HAP-1 (cell line): Measurements from ENCODE around the gene PTPRT.

Experiments
- DNase-seq, 2 experiments: peaks; one replicate each; pipeline ENCODE4 v3.0.0-alpha.2; 2016 to 2020; ENCODE audit warnings: low spot score in 2 of 2
- H3K27me3 ChIP-seq: fragments of 250-450 bp; sonication (Bioruptor Pico); 2 replicates; pipeline ENCODE4 v1.5.1; 2020; ENCODE audit warnings: low read depth, mild to moderate bottlenecking, moderate library complexity
- H3K36me3 ChIP-seq: fragments of 250-450 bp; sonication (Bioruptor Pico); replicated peaks from 2 replicates; pipeline ENCODE4 v1.5.1; 2020; ENCODE audit warnings: mild to moderate bottlenecking
- H3K4me1 ChIP-seq: fragments of 250-450 bp; sonication (Bioruptor Pico); 2 replicates; pipeline ENCODE4 v1.5.1; 2020; ENCODE audit warnings: mild to moderate bottlenecking
- H3K4me3 ChIP-seq: fragments of 250-450 bp; sonication (Bioruptor Pico); 2 replicates; pipeline ENCODE4 v1.5.1; 2020; ENCODE audit warnings: mild to moderate bottlenecking, moderate library complexity
- H3K9me3 ChIP-seq: fragments of 250-450 bp; sonication (Bioruptor Pico); 2 replicates; pipeline ENCODE4 v1.5.1; 2020; ENCODE audit warnings: mild to moderate bottlenecking, moderate library complexity
- in situ Hi-C: fragments of 300-500 bp; cut with MboI; formaldehyde crosslinking; loops from 3 replicates; pipeline ENCODE4 v1.14.3; 2020; ENCODE audit warnings: low sequenced_read_pairs, inconsistent platforms, mixed read lengths

Gene PTPRT

DNA sequence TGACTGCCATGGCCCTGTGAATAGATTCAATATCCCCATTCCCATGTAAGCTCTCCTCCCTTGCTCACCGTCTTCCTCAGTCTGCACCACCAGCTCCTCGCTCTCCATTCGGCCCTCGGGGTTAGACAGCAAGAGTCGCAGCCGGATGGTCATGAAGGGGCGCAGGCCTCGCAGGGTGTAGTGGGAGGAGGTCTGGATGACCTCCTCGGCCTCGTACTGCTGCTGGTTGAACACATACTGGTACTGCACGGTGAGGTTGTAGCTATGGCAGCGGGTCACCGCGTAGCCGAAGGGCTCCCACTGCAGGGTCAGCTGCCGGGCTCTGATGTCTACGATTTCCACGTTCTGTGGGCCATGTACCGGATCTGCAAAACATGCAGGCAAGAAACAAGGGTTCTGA is 717.5 kb downstream of the PTPRT start:
- in situ Hi-C loops: no loop called here
- Histone ChIP-seq H3K27me3 (no peaks in the 10 kb centered on the region), H3K4me1 (no peaks in the 10 kb centered on the region), H3K4me3 (no peak overlapping the region), H3K9me3 (no peaks in the 10 kb centered on the region), H3K36me3 (no peaks in the 10 kb centered on the region)
- DNase-seq: no peak

DNA sequence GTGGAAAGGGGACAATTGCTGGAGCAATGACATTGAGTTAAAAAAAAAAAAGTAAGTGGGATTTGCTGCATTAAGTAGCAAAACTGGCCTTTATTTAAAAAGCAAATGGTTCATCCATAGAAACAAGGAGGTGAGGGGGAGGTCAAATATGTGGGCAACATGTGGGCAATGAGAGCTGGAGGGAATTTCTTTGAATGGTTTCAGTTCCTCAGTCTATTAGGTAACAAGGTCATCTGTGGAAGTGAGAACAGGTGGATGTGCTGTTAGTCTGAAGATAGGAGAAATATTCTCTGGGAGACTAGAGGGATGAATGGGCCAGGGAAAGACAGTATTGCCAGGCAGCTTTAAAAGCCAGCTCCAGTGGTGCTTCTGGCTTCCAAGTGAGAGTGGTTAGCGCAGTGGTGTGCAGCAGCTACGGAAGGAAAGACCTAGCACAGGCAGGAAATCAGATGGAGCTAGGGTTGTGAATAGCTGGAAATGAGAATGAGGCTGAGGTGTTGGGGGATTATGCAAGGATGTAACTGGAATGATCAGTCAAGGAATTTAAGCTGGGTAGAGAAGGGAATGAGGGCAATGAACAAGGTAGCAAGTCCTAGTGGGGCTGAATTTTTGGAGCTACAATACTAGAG is 727.6 kb downstream of the PTPRT start:
- in situ Hi-C loops: no loop called here
- DNase-seq: no peak
- H3K9me3 ChIP-seq: no peaks in the 10 kb centered on the region; the same call in 1 of the 2 replicates
- no peaks in the 10 kb centered on the region for H3K27me3 ChIP-seq
- H3K4me3 ChIP-seq: no peak overlapping the region
- H3K36me3 ChIP-seq: no peaks in the 10 kb centered on the region
- H3K4me1 ChIP-seq: no peaks in the 10 kb centered on the region

DNA sequence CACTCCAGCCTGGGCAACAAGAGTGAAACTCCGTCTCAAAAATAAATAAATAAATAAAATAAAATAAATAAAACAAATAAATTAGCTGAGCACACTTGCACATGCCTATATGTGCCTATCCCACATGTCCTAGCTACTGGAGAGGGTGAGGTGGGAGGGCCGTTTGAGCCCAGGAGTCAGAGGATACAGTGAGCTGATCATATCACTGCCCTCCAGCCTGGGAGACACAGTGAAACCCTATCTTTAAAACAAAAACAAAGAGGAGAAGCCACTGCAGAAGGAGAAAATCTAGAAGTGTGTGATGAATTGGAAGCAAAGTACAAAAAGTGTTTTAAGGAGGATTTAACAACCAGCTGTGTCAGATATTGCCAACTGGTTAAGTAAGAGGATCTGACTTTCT is 728.4 kb downstream of the PTPRT start:
- Histone ChIP-seq H3K36me3 (no peaks in the 10 kb centered on the region), H3K4me1 (no peaks in the 10 kb centered on the region), H3K4me3 (no peak overlapping the region), H3K27me3 (no peaks in the 10 kb centered on the region), H3K9me3 (no peaks in the 10 kb centered on the region; the same call in 1 of the 2 replicates)
- DNase-seq: no peak
- in situ Hi-C loops: no loop called here

DNA sequence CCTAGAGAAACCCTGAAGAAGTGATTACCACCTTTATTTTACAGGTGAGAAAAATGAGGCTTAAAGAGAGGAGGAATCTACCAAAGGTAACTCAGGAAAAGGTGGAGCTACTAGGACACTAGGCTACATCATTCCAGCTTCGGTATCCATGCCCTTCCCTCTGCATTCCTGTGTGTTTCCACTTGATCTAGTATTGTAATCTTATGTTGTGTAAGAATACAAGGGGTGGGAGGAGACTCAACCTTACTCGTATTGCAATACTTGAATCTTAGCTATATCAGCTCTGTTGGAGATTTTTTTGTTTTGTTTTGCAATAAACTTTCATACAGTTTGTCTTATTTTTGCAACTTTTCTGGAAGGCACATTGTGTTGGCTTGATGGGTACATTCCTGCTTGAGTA is 742.4 kb downstream of the PTPRT start:
- H3K9me3 ChIP-seq: no peaks in the 10 kb centered on the region; the same call in 1 of the 2 replicates
- no peak overlapping the region for H3K4me3 ChIP-seq
- H3K36me3 ChIP-seq: no peaks in the 10 kb centered on the region
- H3K4me1 ChIP-seq: no peaks in the 10 kb centered on the region
- in situ Hi-C loops: no loop called here
- no peak for DNase-seq
- no peaks in the 10 kb centered on the region for H3K27me3 ChIP-seq

DNA sequence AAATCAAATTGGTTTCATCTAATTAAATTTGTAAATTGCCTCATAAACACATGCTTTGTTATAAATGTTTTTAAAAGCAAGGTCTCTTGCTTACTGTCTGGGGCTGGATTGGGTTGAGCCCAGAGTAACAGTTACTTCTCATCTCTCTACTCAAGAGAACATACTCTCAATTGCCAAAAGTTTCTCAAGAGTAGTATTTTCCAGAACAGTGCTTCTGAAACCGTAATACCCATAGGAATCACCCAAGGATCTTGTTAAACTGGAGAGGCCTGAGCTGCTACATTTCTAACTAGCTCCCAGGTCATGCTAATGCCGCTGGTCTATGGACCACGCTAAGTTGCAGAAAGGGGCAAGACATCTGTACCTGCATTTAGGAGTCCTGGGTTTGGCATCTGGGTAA is 744.9 kb downstream of the PTPRT start:
- in situ Hi-C loops: no loop called here
- H3K4me3 ChIP-seq: no peak overlapping the region
- H3K36me3 ChIP-seq: no peaks in the 10 kb centered on the region
- H3K4me1 ChIP-seq: no peaks in the 10 kb centered on the region
- no peak for DNase-seq
- no peaks in the 10 kb centered on the region for H3K27me3 ChIP-seq
- no peaks in the 10 kb centered on the region; the same call in 1 of the 2 replicates for H3K9me3 ChIP-seq

DNA sequence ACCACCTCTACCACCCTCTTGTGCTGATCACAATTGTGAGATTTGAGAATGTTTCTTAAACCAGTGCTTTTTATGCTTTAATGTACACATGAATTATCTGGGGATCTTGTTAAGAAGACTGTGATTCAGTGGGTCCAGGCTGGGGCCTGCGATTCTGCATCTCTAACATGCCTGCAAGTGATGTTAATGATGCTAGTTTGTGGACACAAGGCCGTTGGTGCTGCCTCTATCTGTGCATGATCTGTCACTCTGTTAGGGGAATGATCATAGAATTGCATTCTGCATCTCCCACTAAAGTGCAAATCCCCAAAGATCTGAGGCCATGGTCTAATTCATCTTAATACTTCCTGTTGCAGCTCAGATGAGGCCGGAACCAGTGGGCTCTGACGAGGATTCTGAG is 746.5 kb downstream of the PTPRT start:
- no peak overlapping the region for H3K4me3 ChIP-seq
- no peaks in the 10 kb centered on the region; the same call in 1 of the 2 replicates for H3K9me3 ChIP-seq
- no peaks in the 10 kb centered on the region for H3K4me1 ChIP-seq
- no peaks in the 10 kb centered on the region for H3K36me3 ChIP-seq
- DNase-seq: no peak
- in situ Hi-C loops: no loop called here
- no peaks in the 10 kb centered on the region for H3K27me3 ChIP-seq

DNA sequence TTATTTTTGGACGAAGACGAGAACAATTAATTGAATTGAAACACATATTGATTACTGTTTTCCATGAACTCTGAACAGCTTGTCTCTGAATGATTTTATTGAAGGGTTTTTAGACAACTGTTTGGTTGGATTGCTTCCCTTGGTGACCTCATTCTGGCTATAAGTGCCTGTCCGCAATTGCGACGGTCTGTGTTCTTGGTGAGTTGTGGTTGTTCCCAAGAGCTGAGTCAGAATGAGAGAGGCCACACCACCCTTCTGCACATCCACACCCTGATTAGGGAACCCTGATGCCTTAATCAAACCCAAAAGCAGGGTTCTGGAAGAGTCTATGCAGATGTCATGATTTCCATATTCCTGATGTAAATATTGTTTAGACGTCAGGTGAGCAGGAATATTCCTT is 747.0 kb downstream of the PTPRT start:
- H3K4me3 ChIP-seq: no peak overlapping the region
- H3K36me3 ChIP-seq: no peaks in the 10 kb centered on the region
- no peaks in the 10 kb centered on the region; the same call in 1 of the 2 replicates for H3K9me3 ChIP-seq
- in situ Hi-C loops: no loop called here
- no peaks in the 10 kb centered on the region for H3K4me1 ChIP-seq
- no peaks in the 10 kb centered on the region for H3K27me3 ChIP-seq
- no peak for DNase-seq

DNA sequence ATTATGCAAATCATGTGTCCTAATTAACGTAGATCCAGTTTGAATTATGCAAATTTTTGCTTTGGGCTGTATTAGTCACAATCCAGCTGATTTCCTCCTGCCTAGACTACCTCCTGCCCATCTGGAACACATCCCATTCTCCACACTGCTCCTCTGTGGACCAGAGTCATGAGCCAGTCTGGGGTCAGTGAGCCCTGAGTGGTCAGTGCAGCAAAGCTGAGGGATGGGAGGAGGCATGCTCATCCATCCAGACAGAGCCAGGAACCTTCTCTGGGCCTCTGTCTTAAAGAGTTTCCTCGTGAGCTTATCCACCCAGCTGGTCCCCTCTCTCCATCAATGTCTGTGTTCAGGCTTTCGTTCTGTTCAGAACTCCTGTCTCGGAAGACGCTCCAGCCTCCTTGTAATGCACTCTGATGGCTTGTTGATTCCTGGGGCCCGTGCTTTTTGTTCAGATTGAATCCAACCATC is 747.8 kb downstream of the PTPRT start:
- Histone ChIP-seq H3K9me3 (no peaks in the 10 kb centered on the region; the same call in 1 of the 2 replicates), H3K36me3 (no peaks in the 10 kb centered on the region), H3K27me3 (no peaks in the 10 kb centered on the region), H3K4me3 (no peak overlapping the region), H3K4me1 (no peaks in the 10 kb centered on the region)
- DNase-seq: no peak
- in situ Hi-C loops: no loop called here

DNA sequence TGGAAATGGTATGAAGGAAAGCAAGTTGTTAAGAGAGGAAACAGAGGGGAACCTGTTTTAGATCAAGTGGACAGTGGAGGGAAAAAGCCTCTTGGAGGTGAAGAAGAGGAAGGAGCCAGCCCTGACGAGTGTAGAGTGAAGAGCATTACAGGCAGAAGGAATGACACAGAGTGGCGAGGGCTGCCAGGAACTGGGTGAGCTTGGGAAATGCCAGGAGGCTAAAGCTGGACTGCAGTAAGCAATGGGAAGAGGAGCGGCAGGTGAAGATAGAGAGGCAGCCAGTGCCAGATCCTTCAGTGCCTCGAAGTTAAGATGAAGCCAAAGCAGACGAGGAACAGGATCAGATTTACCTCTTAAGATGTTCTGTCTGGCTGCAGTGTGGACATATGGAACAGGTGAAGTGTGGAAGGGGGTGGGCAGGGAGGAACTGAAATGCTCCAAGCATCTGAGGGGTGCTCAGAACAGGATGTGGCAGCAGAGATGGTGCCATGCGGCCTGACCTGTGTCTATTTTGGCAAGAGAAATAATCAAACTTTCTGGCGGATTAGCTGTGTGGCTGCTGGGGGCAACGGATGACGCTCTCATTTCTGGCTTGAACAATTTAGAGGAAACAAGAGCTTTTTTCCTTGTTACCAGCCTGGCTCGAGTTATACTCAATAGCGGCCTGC is 748.4 kb downstream of the PTPRT start:
- no peak overlapping the region for H3K4me3 ChIP-seq
- H3K4me1 ChIP-seq: no peaks in the 10 kb centered on the region
- H3K27me3 ChIP-seq: no peaks in the 10 kb centered on the region
- H3K36me3 ChIP-seq: no peaks in the 10 kb centered on the region
- H3K9me3 ChIP-seq: no peaks in the 10 kb centered on the region; the same call in 1 of the 2 replicates
- no peak for DNase-seq
- in situ Hi-C loops: no loop called here

DNA sequence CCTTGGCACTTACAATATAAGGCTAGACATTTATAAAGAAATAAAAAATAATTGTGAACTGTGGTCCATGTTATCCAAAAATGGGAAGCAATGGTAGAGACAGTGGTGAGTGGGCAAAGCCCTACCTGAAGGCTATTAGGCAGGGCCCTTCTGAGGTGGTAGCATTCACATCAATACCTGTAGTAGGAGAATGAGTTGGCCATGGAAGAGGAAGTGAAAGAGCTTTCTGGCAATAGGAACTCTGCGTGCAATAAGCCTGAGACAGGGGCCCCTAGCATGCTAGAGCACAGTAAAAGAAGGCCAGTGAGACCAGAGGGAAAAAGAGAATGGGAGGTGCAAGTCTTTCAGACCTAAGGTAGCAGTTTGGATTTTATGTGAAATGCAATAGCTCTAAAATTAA is 754.5 kb downstream of the PTPRT start:
- Histone ChIP-seq H3K9me3 (0 out of 2 replicates have a peak, but pooled peaks cover 2% of the 10 kb centered on the region), H3K27me3 (no peaks in the 10 kb centered on the region), H3K36me3 (no peaks in the 10 kb centered on the region), H3K4me1 (no peaks in the 10 kb centered on the region), H3K4me3 (no peak overlapping the region)
- DNase-seq: no peak
- in situ Hi-C loops: no loop called here

DNA sequence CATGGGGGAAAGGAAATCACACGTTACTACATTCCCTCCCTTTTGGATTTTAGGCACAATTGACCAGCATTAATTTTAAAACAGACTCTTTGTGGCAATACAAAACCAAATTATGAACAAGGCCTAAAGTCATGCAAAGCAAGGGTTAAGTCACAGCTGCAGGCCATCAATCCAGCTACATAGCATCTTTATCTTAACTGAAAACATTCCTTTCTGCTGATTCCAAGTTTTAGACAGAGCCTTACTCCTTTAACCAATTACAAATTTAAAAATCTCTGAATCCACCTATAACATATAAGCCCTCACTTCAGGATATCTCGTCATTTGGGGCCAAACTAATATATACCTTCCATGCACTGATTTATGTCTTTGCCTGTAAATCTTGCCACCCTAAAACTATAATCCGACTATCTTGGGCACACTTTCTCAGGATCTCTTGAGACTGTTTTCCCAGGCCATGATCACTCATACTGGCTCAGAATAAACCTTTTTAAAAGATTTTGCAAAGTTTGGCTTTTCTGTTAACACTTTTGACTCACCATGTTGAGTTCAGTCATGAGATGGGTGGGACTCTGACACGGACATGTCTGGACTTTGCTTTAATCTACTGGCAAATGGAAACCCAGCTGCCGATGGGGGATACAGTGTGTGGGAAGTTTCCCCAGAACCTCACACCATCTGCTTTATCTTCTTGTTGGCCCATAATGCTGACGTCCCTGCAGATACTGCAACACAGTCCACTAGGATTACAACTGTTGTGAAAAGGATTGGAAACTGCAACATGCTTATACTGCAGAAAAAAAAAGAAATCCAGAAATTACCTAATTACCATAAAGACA is 757.0 kb downstream of the PTPRT start:
- H3K9me3 ChIP-seq: 0 out of 2 replicates have a peak, but pooled peaks cover 2% of the 10 kb centered on the region
- in situ Hi-C loops: no loop called here

DNA sequence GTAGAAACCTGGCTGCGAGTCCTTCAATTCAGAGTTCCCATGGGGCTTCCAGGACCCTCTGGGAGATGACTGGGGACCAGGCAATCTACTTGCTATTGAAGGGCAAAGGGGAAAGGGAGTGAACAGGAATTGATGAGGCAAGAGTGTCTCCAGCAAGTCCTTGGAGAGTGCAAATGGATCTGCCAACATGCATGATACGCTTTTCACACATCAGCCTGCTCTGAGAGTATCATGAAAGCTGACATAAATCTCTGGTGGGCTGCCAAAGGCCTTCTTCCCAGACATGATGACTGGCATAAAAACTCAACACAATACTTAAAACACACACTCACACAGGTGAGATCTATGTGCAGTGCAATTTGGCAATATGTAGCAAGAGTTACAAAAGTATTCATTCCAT is 759.1 kb downstream of the PTPRT start:
- 0 out of 2 replicates have a peak, but pooled peaks cover under 1% of the 10 kb centered on the region for H3K9me3 ChIP-seq
- no peaks in the 10 kb centered on the region for H3K36me3 ChIP-seq
- no peak overlapping the region for H3K4me3 ChIP-seq
- no peaks in the 10 kb centered on the region for H3K27me3 ChIP-seq
- in situ Hi-C loops: no loop called here
- no peaks in the 10 kb centered on the region for H3K4me1 ChIP-seq
- no peak for DNase-seq

More for the DNA sequence above, 757.0 kb downstream of the PTPRT start:
- Histone ChIP-seq H3K36me3 (no peaks in the 10 kb centered on the region), H3K4me1 (no peaks in the 10 kb centered on the region), H3K27me3 (no peaks in the 10 kb centered on the region), H3K4me3 (no peak overlapping the region)
- DNase-seq: no peak

DNA sequence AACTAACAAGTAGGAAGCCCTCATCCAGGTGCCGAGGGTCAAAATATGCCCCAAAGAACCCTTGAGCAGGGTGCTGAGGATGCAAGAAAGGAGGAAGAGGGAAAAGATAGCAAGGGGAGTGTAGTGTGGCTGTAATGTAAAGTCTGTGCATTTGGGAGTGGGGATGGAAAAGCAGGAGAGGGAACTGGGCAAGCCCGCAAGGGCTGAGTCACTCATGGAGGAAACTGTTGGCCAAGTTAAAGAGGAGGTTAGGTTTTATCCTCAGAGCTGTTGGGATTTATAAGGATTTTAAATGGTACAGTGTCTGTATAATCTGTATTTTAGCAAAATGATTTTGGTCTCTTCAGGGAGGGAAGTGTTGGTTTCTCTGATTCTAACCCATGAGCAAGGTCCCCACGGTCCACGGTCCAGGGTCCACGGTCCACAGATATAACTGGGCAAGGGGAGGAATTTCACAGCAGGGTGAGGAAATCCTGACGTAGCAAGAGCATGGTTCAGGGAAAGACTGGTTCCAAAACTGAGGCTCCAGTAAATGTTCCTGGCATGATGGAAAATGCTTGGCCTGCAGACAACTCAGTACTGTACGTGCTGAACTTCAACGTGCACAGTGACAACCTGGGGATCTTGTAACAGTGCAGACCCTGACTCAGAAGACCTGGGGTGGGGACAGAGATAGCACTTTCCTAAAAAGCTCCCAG is 759.8 kb downstream of the PTPRT start:
- no peak for DNase-seq
- in situ Hi-C loops: no loop called here
- Histone ChIP-seq H3K9me3 (no peaks in the 10 kb centered on the region), H3K27me3 (no peaks in the 10 kb centered on the region), H3K36me3 (no peaks in the 10 kb centered on the region), H3K4me1 (no peaks in the 10 kb centered on the region), H3K4me3 (no peak overlapping the region)
